Lower lobe of right lung (tissue), 2 donors: ENCODE data around the gene SEC22A. TPM values are rescaled to one million over a fixed set of nuclear protein-coding genes. Genes with fewer than 3 reads are reported as not detected.

ENCODE experiments used
- ATAC-seq, 2 donors: fragments of 200-7000 bp; cut with Tn5 transposase; one replicate each; pipeline ENCODE4 v1.9.1; 2020 to 2022; ENCODE audit warnings: mild to moderate bottlenecking in 2 of 2, moderate library complexity in 2 of 2
- DNase-seq: peaks from one replicate; pipeline ENCODE4 v3.0.0-alpha.2; 2020
- H3K27ac ChIP-seq: fragments of 200-600 bp; one replicate; pipeline ENCODE4 v1.8.0; 2022
- H3K27me3 ChIP-seq: fragments of 200-600 bp; one replicate; pipeline ENCODE4 v1.8.0; 2022; ENCODE audit warnings: low read depth
- H3K36me3 ChIP-seq: fragments of 200-600 bp; one replicate; pipeline ENCODE4 v1.8.0; 2022; ENCODE audit warnings: mild to moderate bottlenecking
- H3K4me1 ChIP-seq: fragments of 200-600 bp; one replicate; pipeline ENCODE4 v1.8.0; 2022
- H3K4me3 ChIP-seq: fragments of 200-600 bp; one replicate; pipeline ENCODE4 v1.8.0; 2022; ENCODE audit warnings: mild to moderate bottlenecking
- H3K9me3 ChIP-seq: fragments of 200-600 bp; one replicate; pipeline ENCODE4 v1.8.0; 2022
- intact Hi-C: fragments of 100-400 bp; cut with DNase I; formaldehyde crosslinking; loops from one replicate; pipeline ENCODE4 v1.11.0; 2022
- total RNA-seq: library from RNA; stranded (reverse); fragmentation: NEBNext Ultra II Directional; extraction: Animal tissue kit (Norgen Biotek cat#: 25700); gene quantifications from one replicate; pipeline ENCODE4 v1.2.1, GENCODE V29; 2021
- TF ChIP-seq, protein P1 (sequence below): fragments of 200-600 bp; IDR thresholded peaks from one replicate; pipeline ENCODE4 v1.8.0; 2022; ENCODE audit warnings: antibody characterized with exemption, mild to moderate bottlenecking
- donor health status: DM: no; HTN: yes; CAD: no; lungs with severe emphysema.

The SEC22A gene
- total RNA-seq, 1 donor from 2014 or later: 15.5 TPM

DNA sequence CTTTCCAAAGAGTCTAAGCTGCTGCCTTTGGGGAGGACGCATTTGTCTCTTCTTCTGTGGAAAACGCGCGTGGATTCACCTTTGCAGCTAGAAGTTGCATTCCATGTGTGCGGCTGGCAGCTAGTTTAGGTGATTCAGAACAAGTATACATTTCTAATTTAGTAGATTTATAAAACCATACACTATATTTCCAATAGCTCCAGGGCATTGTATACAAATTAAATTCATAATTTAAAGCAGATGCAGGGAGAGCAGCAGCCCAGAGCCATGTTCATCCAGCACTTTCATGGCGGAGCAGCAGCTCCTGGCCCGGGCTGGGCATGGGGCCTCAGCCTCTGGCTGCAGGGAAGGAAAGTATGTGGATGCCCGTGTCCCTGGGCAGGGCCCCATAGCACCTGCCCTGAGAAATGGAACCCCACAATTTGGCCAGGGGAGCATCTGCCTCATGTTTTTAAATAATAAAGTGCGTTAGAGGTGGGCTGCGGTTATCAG lies 42.8 kb upstream of the SEC22A start:
- Histone ChIP-seq H3K4me1 (peaks cover 21% of the 10 kb centered on the region), H3K36me3 (peaks cover 73% of the 10 kb centered on the region), H3K27me3 (no peaks in the 10 kb centered on the region), H3K9me3 (no peaks in the 10 kb centered on the region), H3K4me3 (no peak overlapping the region), H3K27ac (no peak overlapping the region)
- DNase-seq (no peak), ATAC-seq (no peak)
- intact Hi-C loops: no loop called here
- TF ChIP-seq, protein P1, sequence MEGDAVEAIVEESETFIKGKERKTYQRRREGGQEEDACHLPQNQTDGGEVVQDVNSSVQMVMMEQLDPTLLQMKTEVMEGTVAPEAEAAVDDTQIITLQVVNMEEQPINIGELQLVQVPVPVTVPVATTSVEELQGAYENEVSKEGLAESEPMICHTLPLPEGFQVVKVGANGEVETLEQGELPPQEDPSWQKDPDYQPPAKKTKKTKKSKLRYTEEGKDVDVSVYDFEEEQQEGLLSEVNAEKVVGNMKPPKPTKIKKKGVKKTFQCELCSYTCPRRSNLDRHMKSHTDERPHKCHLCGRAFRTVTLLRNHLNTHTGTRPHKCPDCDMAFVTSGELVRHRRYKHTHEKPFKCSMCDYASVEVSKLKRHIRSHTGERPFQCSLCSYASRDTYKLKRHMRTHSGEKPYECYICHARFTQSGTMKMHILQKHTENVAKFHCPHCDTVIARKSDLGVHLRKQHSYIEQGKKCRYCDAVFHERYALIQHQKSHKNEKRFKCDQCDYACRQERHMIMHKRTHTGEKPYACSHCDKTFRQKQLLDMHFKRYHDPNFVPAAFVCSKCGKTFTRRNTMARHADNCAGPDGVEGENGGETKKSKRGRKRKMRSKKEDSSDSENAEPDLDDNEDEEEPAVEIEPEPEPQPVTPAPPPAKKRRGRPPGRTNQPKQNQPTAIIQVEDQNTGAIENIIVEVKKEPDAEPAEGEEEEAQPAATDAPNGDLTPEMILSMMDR: no peak

DNA sequence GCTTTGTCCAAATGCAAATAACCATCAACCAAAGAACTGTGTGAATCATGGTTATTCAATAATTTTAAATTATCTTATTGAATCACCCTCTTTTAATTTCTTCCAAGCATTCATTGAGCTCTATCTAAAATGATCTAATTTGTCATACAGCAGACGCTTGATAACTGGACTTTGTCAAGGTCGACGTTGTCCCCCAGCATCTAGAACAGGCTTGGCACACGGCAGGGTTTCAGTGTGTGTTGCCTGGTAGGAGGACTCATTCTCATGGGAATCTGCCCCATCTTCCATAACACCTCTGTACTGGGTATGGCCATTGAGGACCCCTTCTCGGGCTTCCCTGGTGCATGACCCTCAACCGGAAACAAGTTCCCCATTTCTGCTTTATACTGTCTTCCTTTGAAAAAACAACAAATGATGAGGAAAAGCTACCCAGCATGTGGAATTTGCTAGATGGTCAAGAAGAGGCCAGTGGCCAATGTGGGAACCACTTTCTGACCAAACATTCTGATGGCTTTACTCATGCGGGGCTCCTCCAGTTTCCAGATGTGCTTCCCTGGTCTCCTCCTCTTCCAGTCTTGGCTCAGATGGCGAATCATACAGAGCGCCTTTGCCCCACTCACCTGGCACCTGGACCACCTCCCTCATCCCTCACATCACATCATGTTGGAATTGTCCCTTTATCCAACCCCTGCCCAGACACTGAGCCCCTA lies 41.7 kb upstream of the SEC22A start:
- H3K36me3 ChIP-seq: peaks cover 80% of the 10 kb centered on the region
- TF ChIP-seq, protein P1: no peak
- intact Hi-C loops: no loop called here

DNA sequence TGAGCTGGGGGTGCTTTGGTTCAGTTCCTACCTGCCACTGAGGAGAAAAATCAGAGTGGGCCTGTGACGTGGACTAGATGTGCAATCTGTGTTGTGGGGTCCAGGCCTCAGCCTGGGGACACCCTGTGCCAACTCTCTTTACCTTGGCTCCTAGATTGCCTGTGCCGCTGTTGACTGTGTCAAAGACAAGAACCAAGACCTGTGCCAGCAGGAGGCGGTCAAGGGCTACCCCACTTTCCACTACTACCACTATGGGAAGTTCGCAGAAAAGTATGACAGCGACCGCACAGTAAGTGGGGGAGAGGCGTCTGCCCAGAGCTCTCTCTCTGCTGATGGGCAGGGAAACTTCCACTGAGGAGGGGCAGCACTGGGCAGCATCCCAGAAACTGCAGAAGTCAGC lies 40.6 kb upstream of the SEC22A start:
- H3K27ac ChIP-seq: no peak overlapping the region
- H3K4me1 ChIP-seq: peaks cover 10% of the 10 kb centered on the region
- ATAC-seq: no peak
- no peak overlapping the region for H3K4me3 ChIP-seq
- H3K9me3 ChIP-seq: no peaks in the 10 kb centered on the region
- peaks cover 75% of the 10 kb centered on the region for H3K36me3 ChIP-seq
- DNase-seq: no peak
- intact Hi-C loops: no loop called here
- no peaks in the 10 kb centered on the region for H3K27me3 ChIP-seq
- TF ChIP-seq, protein P1: no peak

More for the DNA sequence above, 41.7 kb upstream of the SEC22A start:
- DNase-seq (no peak), ATAC-seq (no peak)
- H3K9me3 ChIP-seq: no peaks in the 10 kb centered on the region
- peaks cover 12% of the 10 kb centered on the region for H3K4me1 ChIP-seq
- no peak overlapping the region for H3K4me3 ChIP-seq
- no peaks in the 10 kb centered on the region for H3K27me3 ChIP-seq
- H3K27ac ChIP-seq: no peak overlapping the region

DNA sequence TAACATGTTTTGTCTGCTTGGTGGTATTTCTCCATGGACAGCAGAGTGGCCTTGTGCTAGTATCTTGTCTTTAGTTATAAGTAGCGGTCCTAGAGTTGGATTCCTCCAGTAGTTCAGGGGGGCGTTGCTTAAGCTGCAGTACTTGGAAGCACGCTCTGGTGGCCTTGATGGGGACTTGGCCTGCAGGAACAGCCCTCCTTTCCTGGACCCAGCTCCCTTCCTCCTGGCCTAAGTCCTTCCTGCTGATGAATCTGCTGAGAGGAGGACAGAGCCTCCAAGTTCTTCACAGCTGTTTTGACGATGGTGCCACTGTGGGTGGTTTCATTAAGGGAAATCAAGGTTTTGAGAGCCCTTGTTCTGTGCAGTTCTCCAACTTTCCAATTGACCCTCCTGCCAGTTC lies 38.6 kb upstream of the SEC22A start:
- H3K36me3 ChIP-seq: peaks cover 61% of the 10 kb centered on the region

DNA sequence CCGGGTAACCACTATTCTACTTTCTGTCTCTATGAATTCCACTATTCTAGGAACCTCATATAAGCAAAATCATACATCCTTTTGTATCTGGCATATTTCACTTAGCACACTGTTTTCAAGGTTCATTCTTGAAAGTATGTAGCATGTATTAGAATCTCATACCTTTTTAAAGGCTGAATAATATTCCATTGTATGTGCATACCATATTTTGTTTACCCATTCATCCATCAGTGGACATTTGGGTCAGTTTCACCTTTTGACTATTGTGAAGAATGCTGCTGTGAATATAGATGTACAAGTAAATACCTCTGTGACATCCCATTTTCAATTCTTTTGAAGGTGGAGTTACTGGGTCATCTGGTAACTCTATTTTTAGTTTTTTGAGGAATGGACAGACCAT lies 36.6 kb upstream of the SEC22A start:
- Histone ChIP-seq H3K27ac (no peak overlapping the region), H3K9me3 (peaks cover 4% of the 10 kb centered on the region), H3K27me3 (no peaks in the 10 kb centered on the region), H3K4me3 (no peak overlapping the region), H3K4me1 (no peaks in the 10 kb centered on the region), H3K36me3 (peaks cover 44% of the 10 kb centered on the region)
- intact Hi-C loops: no loop called here
- DNase-seq: no peak
- TF ChIP-seq, protein P1: no peak
- no peak for ATAC-seq

More for the DNA sequence above, 38.6 kb upstream of the SEC22A start:
- ATAC-seq: no peak
- Histone ChIP-seq H3K4me3 (no peak overlapping the region), H3K27ac (no peak overlapping the region), H3K9me3 (peaks cover 4% of the 10 kb centered on the region), H3K4me1 (peaks cover 3% of the 10 kb centered on the region), H3K27me3 (no peaks in the 10 kb centered on the region)
- TF ChIP-seq, protein P1: no peak
- DNase-seq: no peak
- intact Hi-C loops: no loop called here
